Measurements from ENCODE around the gene DOCK3.
"Not testable (repeated sequence)": the region's sequence is repeated elsewhere in the genome, so short reads cannot be mapped to it uniquely, and the experiment has no call there.

The DOCK3 gene

DNA sequence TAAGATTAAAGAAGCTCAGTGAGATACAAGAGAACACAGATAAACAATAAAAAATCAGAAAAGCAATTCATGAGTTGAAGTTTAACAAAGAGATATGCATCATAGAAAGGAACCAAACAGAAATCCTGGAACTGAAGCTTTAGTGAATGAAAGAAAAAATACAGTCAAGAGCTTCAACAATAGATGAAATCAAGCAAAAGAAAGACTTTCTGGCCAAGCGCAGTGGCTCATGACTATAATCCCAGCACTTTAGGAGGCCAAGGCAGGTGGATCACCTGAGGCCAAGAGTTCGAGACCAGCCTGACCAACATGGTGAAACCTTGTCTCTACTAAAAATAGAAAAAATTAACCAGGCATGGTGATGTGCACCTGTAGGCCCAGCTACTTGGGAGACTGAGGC is 408.8 kb downstream of the DOCK3 start:
- TF ChIP-seq, protein P1, sequence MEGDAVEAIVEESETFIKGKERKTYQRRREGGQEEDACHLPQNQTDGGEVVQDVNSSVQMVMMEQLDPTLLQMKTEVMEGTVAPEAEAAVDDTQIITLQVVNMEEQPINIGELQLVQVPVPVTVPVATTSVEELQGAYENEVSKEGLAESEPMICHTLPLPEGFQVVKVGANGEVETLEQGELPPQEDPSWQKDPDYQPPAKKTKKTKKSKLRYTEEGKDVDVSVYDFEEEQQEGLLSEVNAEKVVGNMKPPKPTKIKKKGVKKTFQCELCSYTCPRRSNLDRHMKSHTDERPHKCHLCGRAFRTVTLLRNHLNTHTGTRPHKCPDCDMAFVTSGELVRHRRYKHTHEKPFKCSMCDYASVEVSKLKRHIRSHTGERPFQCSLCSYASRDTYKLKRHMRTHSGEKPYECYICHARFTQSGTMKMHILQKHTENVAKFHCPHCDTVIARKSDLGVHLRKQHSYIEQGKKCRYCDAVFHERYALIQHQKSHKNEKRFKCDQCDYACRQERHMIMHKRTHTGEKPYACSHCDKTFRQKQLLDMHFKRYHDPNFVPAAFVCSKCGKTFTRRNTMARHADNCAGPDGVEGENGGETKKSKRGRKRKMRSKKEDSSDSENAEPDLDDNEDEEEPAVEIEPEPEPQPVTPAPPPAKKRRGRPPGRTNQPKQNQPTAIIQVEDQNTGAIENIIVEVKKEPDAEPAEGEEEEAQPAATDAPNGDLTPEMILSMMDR (IDR thresholded peaks at IDR 0.05; ENCODE audit: control extremely low read depth, extremely low read depth, low read depth, missing control alignments): no peak
- CTCF ChIA-PET: interaction anchor here (0.9 to 1.1 kb wide), 2 partner anchors 17 to 19 kb away, joined by 3 read pairs; no protein-coding TSS in a partner anchor
- POLR2A ChIA-PET: no interaction called here
- DNase-seq (ENCODE audit: extremely low spot score): no peak

DNA sequence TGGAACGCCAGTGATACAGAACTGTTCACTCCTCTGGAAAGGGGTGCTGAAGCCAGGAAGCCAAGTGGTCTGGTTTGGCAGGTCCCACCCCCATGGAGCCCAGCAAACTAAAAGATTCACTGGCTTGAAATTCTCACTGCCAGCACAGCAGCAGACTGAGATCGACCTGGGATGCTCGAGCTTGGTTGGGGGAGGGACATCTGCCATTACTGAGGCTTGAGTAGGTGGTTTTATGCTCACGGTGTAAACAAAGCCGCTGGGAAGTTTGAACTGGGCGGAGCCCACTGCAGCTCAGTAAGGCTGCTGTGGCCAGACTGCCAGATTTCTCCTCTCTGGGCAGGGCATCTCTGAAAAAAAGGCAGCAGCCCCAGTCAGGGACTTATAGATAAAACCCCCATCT is 417.4 kb downstream of the DOCK3 start:
- CTCF ChIA-PET; DNase-seq (ENCODE audit: extremely low spot score); POLR2A ChIA-PET: not testable (repeated sequence)

DNA sequence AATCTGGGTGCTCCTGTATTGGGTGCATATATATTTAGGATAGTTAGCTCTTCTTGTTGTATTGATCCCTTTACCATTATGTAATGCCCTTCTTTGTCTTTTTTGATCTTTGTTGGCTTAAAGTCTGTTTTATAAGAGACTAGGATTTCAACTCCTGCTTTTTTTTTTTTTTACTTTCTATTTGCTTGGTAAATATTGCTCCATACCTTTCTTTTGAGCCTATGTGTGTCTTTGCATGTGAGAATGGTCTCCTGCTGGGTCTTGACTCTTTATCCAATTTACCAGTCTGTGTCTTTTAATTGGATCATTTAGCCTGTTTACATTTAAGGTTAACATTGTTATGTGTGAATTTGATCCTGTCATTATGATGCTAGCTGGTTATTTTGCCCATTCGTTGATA is 420.1 kb downstream of the DOCK3 start:
- DNase-seq (ENCODE audit: extremely low spot score); CTCF ChIA-PET; POLR2A ChIA-PET: not testable (repeated sequence)

DNA sequence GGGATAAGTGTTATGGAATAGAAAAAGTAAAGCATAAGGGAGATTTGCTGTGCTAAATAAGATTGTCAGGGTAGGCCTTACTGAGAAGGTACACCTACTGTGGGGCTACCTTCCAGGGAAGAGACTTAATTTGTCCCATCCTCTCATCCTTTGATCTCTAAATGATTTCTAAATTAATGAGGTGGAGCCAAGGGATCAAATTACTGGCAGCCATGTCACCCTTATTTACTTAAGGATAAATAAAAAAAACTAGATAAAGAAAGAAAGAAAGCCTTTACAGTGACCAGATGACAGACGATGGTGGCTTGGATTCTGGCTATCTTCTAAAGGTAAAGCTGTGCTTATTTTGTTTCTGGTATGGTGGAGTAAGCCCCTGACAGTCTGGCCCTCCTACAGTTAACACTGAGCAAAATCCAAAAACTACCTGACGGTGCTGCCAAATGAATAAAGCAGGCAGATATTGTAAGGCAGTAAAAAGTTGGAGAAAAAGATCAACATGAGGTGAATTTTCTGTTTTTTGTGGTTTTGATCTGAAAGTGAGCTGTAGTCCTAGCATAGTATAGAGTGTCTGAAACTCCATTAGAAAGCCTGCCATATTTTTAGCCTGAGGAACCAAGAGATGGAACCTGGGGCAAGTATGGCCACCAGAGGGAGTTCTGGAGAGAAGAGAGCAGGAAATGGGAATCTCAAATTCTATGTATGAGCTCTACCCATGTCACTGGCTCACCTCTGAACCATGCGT is 425.2 kb downstream of the DOCK3 start:
- DNase-seq (ENCODE audit: extremely low spot score): peak; percentile 23
- ChIA-PET POLR2A (no interaction called here), CTCF (interaction anchor here (0.7 to 1.5 kb wide), 7 partner anchors 9 to 114 kb away, joined by 3 to 4 read pairs (median 3); no protein-coding TSS in a partner anchor)
- TF ChIP-seq, protein P1 (IDR thresholded peaks at IDR 0.05; ENCODE audit: control extremely low read depth, extremely low read depth, low read depth, missing control alignments): peak; percentile 28

DNA sequence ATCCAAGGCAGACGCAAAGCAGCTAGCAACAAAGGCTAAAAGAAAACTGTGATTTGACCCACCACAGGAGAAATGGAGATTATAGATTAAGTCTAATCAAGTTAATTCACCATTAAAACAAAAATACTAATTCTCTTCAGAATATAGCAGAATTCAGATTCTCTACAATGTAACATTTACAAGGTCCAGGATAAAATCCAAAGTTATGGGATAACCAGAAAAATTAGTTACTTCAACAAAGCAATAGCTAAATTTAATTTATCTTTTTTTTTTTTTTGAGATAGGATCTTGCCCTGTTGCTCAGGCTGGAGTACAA is 425.8 kb downstream of the DOCK3 start:
- ChIA-PET POLR2A (no interaction called here), CTCF (interaction anchor here (0.7 to 1.7 kb wide), 8 partner anchors 8 to 271 kb away, joined by 3 to 6 read pairs (median 3); no protein-coding TSS in a partner anchor)
- TF ChIP-seq, protein P1 (IDR thresholded peaks at IDR 0.05; ENCODE audit: control extremely low read depth, extremely low read depth, low read depth, missing control alignments): no peak
- DNase-seq (ENCODE audit: extremely low spot score): no peak

DNA sequence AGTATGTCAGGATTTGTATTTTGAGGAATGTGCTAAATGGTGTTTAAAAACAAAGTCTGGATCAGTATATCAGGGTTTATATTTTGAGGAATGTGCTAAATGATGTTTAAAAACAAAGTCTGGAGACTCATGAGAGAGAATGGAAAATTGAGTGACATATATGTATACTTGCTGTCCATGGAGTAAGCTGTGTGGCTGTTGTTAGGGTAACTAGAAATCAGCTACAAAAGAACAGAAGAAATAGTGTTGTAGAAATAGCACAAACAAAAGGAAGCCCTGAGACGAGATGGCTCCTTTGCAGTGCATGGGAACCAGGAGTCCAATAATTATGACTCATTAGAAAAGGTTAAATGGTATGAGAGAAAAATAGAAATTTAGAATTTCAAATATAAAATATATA is 427.7 kb downstream of the DOCK3 start:
- DNase-seq (ENCODE audit: extremely low spot score): no peak
- ChIA-PET CTCF (interaction anchor here (1.3 kb wide), 1 partner anchor 19 kb away, joined by 3 read pairs; no protein-coding TSS in a partner anchor), POLR2A (no interaction called here)
- TF ChIP-seq, protein P1 (IDR thresholded peaks at IDR 0.05; ENCODE audit: control extremely low read depth, extremely low read depth, low read depth, missing control alignments): no peak

DNA sequence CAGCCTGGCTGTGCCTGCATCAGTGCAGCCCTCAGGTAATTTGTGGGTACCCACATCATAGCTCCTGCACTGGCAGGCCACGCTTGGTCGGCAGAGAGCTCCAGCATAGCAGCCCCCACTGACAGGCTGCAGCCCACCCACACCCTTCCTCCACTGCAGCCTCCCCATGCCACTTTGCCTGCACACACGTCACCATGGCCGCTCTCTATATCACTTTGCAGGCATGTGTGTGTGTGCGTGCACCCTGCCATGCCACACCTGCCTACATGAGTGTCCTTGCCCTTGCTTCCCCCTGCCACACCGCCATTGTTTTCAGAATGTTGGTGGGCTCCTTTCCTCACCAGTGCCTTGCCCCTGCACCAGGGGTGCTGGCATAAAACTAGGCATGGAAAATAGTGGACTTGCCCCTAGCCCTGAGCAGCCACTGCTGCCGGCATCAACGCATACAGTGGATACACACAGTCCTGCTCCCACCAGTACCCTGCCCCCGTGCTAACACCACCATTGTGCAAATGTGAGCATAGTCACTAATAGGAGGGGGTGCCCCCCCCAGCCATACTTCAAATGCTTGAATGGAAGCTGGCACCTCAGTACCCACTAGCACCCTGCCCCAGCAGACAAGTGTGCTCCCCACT is 431.6 kb downstream of the DOCK3 start:
- TF ChIP-seq, protein P1 (IDR thresholded peaks at IDR 0.05; ENCODE audit: control extremely low read depth, extremely low read depth, low read depth, missing control alignments): no peak
- CTCF ChIA-PET: no interaction called here
- no peak for DNase-seq (ENCODE audit: extremely low spot score)
- POLR2A ChIA-PET: no interaction called here
